ENCODE results near the gene PRR5.

PRR5 gene

GRCh38 chr22:44759430-44760310 lies 57.7 kb downstream of the PRR5 start:
- DNase-seq = no peak

- no peak for DNase-seq
Observed at GRCh38 chr22:44760476-44760875, 58.5 kb downstream of the PRR5 start.

- no peak for DNase-seq
Observed at GRCh38 chr22:44761025-44761424, 59.0 kb downstream of the PRR5 start.

GRCh38 chr22:44764373-44764772 lies 62.4 kb downstream of the PRR5 start:
- no peak for DNase-seq

- no peak for DNase-seq
Observed at GRCh38 chr22:44764974-44765373, 63.0 kb downstream of the PRR5 start.

- no peak for DNase-seq
Observed at GRCh38 chr22:44765571-44766285, 63.7 kb downstream of the PRR5 start.

- DNase-seq = no peak
Observed at GRCh38 chr22:44773082-44773481, 71.1 kb downstream of the PRR5 start.

GRCh38 chr22:44775862-44776261 lies 73.9 kb downstream of the PRR5 start:
- no peak for DNase-seq

- DNase-seq = no peak
Observed at GRCh38 chr22:44776605-44777363, 74.8 kb downstream of the PRR5 start.

- DNase-seq = no peak
Observed at GRCh38 chr22:44777364-44777755, 75.4 kb downstream of the PRR5 start.

- no peak for DNase-seq
Observed at GRCh38 chr22:44780876-44781449, 79.0 kb downstream of the PRR5 start.

- DNase-seq = no peak
Observed at GRCh38 chr22:44782363-44782963, 80.5 kb downstream of the PRR5 start.

GRCh38 chr22:44783091-44783490 lies 81.1 kb downstream of the PRR5 start:
- DNase-seq = no peak

GRCh38 chr22:44783581-44783980 lies 81.6 kb downstream of the PRR5 start:
- no peak for DNase-seq

GRCh38 chr22:44786136-44786535 lies 84.1 kb downstream of the PRR5 start:
- DNase-seq = no peak

GRCh38 chr22:44786610-44787009 lies 84.6 kb downstream of the PRR5 start:
- DNase-seq = no peak
